HEK293T (cell line): ENCODE data around the gene ITGA2.

Source experiments
- CTCF ChIA-PET: fragments of 350-600 bp; formaldehyde crosslinking; extraction: SDS; loops from one replicate; lab custom pipeline; 2021; ENCODE audit warnings: antibody characterized with exemption, inconsistent platforms; lab: Yijun Ruan, JAX
- POLR2A ChIA-PET: fragments of 350-600 bp; formaldehyde crosslinking; extraction: SDS; loops from one replicate; lab custom pipeline; 2020; ENCODE audit warnings: antibody characterized with exemption, inconsistent platforms; lab: Yijun Ruan, JAX
- DNase-seq: peaks from one replicate; pipeline ENCODE4 v3.0.0; 2012; ENCODE audit warnings: mixed read lengths; ENCODE audit errors: extremely low spot score
- ARNT ChIP-seq: fragments of 450-650 bp; IDR thresholded peaks from 2 replicates; pipeline ENCODE4 v1.6.1; 2017; ENCODE audit warnings: mild to moderate bottlenecking
- BHLHE40 ChIP-seq: fragments of 450-650 bp; IDR thresholded peaks from 2 replicates; pipeline ENCODE4 v1.6.1; 2016; ENCODE audit warnings: mild to moderate bottlenecking, moderate library complexity, borderline replicate concordance
- CTBP1 ChIP-seq: fragments of 450-650 bp; IDR thresholded peaks from 2 replicates; pipeline ENCODE4 v1.6.1; 2016; ENCODE audit warnings: borderline replicate concordance
- ELF4 ChIP-seq: fragments of 450-650 bp; IDR thresholded peaks from 2 replicates; pipeline ENCODE4 v1.6.1; 2017; ENCODE audit warnings: antibody characterized with exemption
- FOXA1 ChIP-seq: fragments of 450-650 bp; IDR thresholded peaks from 2 replicates; pipeline ENCODE4 v1.6.1; 2016; ENCODE audit warnings: mild to moderate bottlenecking
- FOXK2 ChIP-seq: fragments of 450-650 bp; IDR thresholded peaks from 2 replicates; pipeline ENCODE4 v1.6.1; 2016; ENCODE audit warnings: mild to moderate bottlenecking
- FOXM1 ChIP-seq: fragments of 450-650 bp; IDR thresholded peaks from 2 replicates; pipeline ENCODE4 v1.6.1; 2017; ENCODE audit warnings: mild to moderate bottlenecking, borderline replicate concordance
- HDGF ChIP-seq: fragments of 450-650 bp; IDR thresholded peaks from 2 replicates; pipeline ENCODE4 v1.6.1; 2017; ENCODE audit warnings: antibody characterized with exemption, borderline replicate concordance
- L3MBTL2 ChIP-seq: fragments of 450-650 bp; conservative IDR thresholded peaks from 2 replicates; pipeline ENCODE4 v1.6.1; 2016; ENCODE audit warnings: mild to moderate bottlenecking
- LEF1 ChIP-seq: fragments of 450-650 bp; IDR thresholded peaks from 2 replicates; pipeline ENCODE4 v1.6.1; 2017; ENCODE audit warnings: mild to moderate bottlenecking, borderline replicate concordance
- NFRKB ChIP-seq: fragments of 450-650 bp; IDR thresholded peaks from 2 replicates; pipeline ENCODE4 v1.6.1; 2016; ENCODE audit warnings: mild to moderate bottlenecking, moderate library complexity
- PKNOX1 ChIP-seq: fragments of 450-650 bp; IDR thresholded peaks from 2 replicates; pipeline ENCODE4 v1.6.1; 2016
- SP1 ChIP-seq: fragments of 450-650 bp; IDR thresholded peaks from 2 replicates; pipeline ENCODE4 v1.6.1; 2017
- SUZ12 ChIP-seq: fragments of 450-650 bp; IDR thresholded peaks from 2 replicates; pipeline ENCODE4 v1.6.1; 2016; ENCODE audit warnings: mild to moderate bottlenecking
- TARDBP ChIP-seq: fragments of 450-650 bp; IDR thresholded peaks from 2 replicates; pipeline ENCODE4 v1.6.1; 2016
- ZNF384 ChIP-seq: fragments of 450-650 bp; IDR thresholded peaks from 2 replicates; pipeline ENCODE4 v1.6.1; 2016

ITGA2 gene

GRCh38 chr5:53022930-53023511 is 33.9 kb downstream of the ITGA2 start:
- POLR2A ChIA-PET: no interaction called here
- DNase-seq: no peak
- TF ChIP-seq FOXK2 (no peak), HDGF (no peak), FOXA1 (no peak), TARDBP (no peak), SP1 (no peak), PKNOX1 (no peak), SUZ12 (no peak), ARNT (no peak), NFRKB (no peak), LEF1 (no peak), L3MBTL2 (no peak), FOXM1 (no peak), ELF4 (no peak), ZNF384 (no peak), BHLHE40 (no peak)
- CTCF ChIA-PET: interaction anchor here (0.8 kb wide), 1 partner anchor 12 kb away, joined by 3 read pairs; no protein-coding TSS in a partner anchor

GRCh38 chr5:53023969-53024368 is 34.8 kb downstream of the ITGA2 start:
- ChIA-PET POLR2A (no interaction called here), CTCF (no interaction called here)
- TF ChIP-seq SUZ12 (no peak), ARNT (no peak), NFRKB (no peak), FOXK2 (no peak), BHLHE40 (no peak), FOXM1 (no peak), LEF1 (no peak), CTBP1 (no peak), HDGF (no peak), L3MBTL2 (no peak), ELF4 (no peak), FOXA1 (no peak), PKNOX1 (no peak)
- DNase-seq: no peak

- CTCF ChIA-PET: no interaction called here
- DNase-seq: no peak
- TF ChIP-seq TARDBP (no peak), SUZ12 (no peak), ZNF384 (no peak), FOXM1 (no peak), CTBP1 (no peak), LEF1 (no peak), NFRKB (no peak), FOXA1 (no peak), BHLHE40 (no peak), L3MBTL2 (no peak)
- POLR2A ChIA-PET: no interaction called here
These were observed 35.4 kb downstream of the ITGA2 start for GRCh38 chr5:53024535-53024934.

GRCh38 chr5:53025487-53025886 is 36.3 kb downstream of the ITGA2 start:
- TF ChIP-seq PKNOX1 (no peak), ELF4 (no peak), FOXM1 (no peak), CTBP1 (no peak), HDGF (no peak), SP1 (no peak), BHLHE40 (no peak), NFRKB (no peak), SUZ12 (no peak), FOXA1 (no peak), ARNT (no peak), ZNF384 (no peak), LEF1 (no peak), TARDBP (no peak), L3MBTL2 (no peak), FOXK2 (no peak)
- no peak for DNase-seq
- CTCF ChIA-PET: no interaction called here
- POLR2A ChIA-PET: no interaction called here

- DNase-seq: no peak
- ChIA-PET CTCF (no interaction called here), POLR2A (no interaction called here)
- no peak for TF ChIP-seq L3MBTL2
- TF ChIP-seq SP1: no peak
- no peak for TF ChIP-seq TARDBP
- no peak for TF ChIP-seq FOXM1
- TF ChIP-seq HDGF: no peak
- no peak for TF ChIP-seq NFRKB
- TF ChIP-seq CTBP1: no peak
- no peak for TF ChIP-seq ELF4
These were observed 38.8 kb downstream of the ITGA2 start for GRCh38 chr5:53027913-53028312.

GRCh38 chr5:53029608-53030007 is 40.5 kb downstream of the ITGA2 start:
- no peak for DNase-seq
- TF ChIP-seq NFRKB (no peak), ZNF384 (no peak), ELF4 (no peak), HDGF (no peak), PKNOX1 (no peak), ARNT (no peak), TARDBP (no peak), BHLHE40 (no peak), L3MBTL2 (no peak), FOXM1 (no peak)
- ChIA-PET POLR2A (no interaction called here), CTCF (interaction anchor here (0.5 kb wide), 1 partner anchor 83 kb away, joined by 3 read pairs; no protein-coding TSS in a partner anchor)
